Type B pancreatic cell (in vitro differentiated cells): ENCODE results near the gene PPP1R12A. TPM values are rescaled to one million over a fixed set of nuclear protein-coding genes. Genes with fewer than 3 reads are reported as not detected.

Experiments used
- DNase-seq: peaks from one replicate; pipeline ENCODE4 v3.0.0; 2021; ENCODE audit warnings: mixed read lengths; ENCODE audit not compliant: unreplicated experiment; ENCODE audit errors: extremely low spot score
- H3K27ac Mint-ChIP-seq: 2 replicates; pipeline ENCODE4 v1.8.0; 2021; ENCODE audit warnings: mild to moderate bottlenecking, mixed read lengths
- H3K27me3 Mint-ChIP-seq: 2 replicates; pipeline ENCODE4 v1.8.0; 2021; ENCODE audit warnings: mixed read lengths
- H3K36me3 Mint-ChIP-seq: 2 replicates; pipeline ENCODE4 v1.8.0; 2021; ENCODE audit warnings: mixed read lengths
- H3K4me1 Mint-ChIP-seq: one replicate; pipeline ENCODE4 v1.8.0; 2021; ENCODE audit warnings: mixed read lengths; ENCODE audit not compliant: unreplicated experiment
- H3K4me3 Mint-ChIP-seq: 2 replicates; pipeline ENCODE4 v1.8.0; 2021; ENCODE audit warnings: mild to moderate bottlenecking, mixed read lengths
- H3K9me3 Mint-ChIP-seq: 2 replicates; pipeline ENCODE4 v1.8.0; 2021; ENCODE audit warnings: mixed read lengths
- CTCF ChIP-seq: fragments of 200-600 bp; sonication (generic); conservative IDR thresholded peaks from 2 replicates; pipeline ENCODE4 v1.5.0; 2021; ENCODE audit warnings: antibody characterized with exemption, mild to moderate bottlenecking
- total RNA-seq: library from RNA; stranded (reverse); gene quantifications from 2 replicates; pipeline ENCODE4 v1.2.1, GENCODE V29; 2021; ENCODE audit warnings: low replicate concordance

The PPP1R12A gene
- total RNA-seq, 1 donor from 2014 or later, result 78.2 TPM

GRCh38 chr12:79975143-79975542 lies 40.2 kb upstream of the PPP1R12A start:
- Mint-ChIP-seq H3K27ac (no peak overlapping the region), H3K4me3 (no peak overlapping the region), H3K27me3 (peaks cover 5% of the 10 kb centered on the region), H3K4me1 (peaks cover 5% of the 10 kb centered on the region), H3K9me3 (no peaks in the 10 kb centered on the region), H3K36me3 (no peaks in the 10 kb centered on the region)
- no peak for TF ChIP-seq CTCF
- no peak for DNase-seq

- Mint-ChIP-seq H3K36me3 (no peaks in the 10 kb centered on the region), H3K27me3 (peaks cover 5% of the 10 kb centered on the region), H3K27ac (no peak overlapping the region), H3K9me3 (no peaks in the 10 kb centered on the region), H3K4me1 (peaks cover 5% of the 10 kb centered on the region), H3K4me3 (no peak overlapping the region)
- DNase-seq, result no peak
- TF ChIP-seq CTCF, result no peak
These were observed 38.9 kb upstream of the PPP1R12A start for GRCh38 chr12:79973801-79974200.

- Mint-ChIP-seq H3K36me3 (no peaks in the 10 kb centered on the region), H3K4me3 (no peak overlapping the region), H3K27me3 (no peaks in the 10 kb centered on the region), H3K4me1 (no peaks in the 10 kb centered on the region), H3K27ac (no peak overlapping the region), H3K9me3 (peaks cover 7% of the 10 kb centered on the region)
- TF ChIP-seq CTCF, result no peak
- no peak for DNase-seq
These were observed 29.3 kb upstream of the PPP1R12A start for GRCh38 chr12:79964100-79964627.

- no peak overlapping the region for H3K27ac Mint-ChIP-seq
- no peaks in the 10 kb centered on the region for H3K36me3 Mint-ChIP-seq
- H3K9me3 Mint-ChIP-seq, result no peaks in the 10 kb centered on the region
- no peaks in the 10 kb centered on the region for H3K4me1 Mint-ChIP-seq
- no peak for DNase-seq
- no peak overlapping the region for H3K4me3 Mint-ChIP-seq
- H3K27me3 Mint-ChIP-seq, result no peaks in the 10 kb centered on the region
- TF ChIP-seq CTCF, result no peak
These were observed 26.5 kb upstream of the PPP1R12A start for GRCh38 chr12:79961411-79961810.

GRCh38 chr12:79959484-79959883 lies 24.6 kb upstream of the PPP1R12A start:
- H3K36me3 Mint-ChIP-seq, result no peaks in the 10 kb centered on the region
- peaks cover 8% of the 10 kb centered on the region for H3K9me3 Mint-ChIP-seq
- no peak for TF ChIP-seq CTCF
- H3K27me3 Mint-ChIP-seq, result no peaks in the 10 kb centered on the region
- no peak for DNase-seq
- no peaks in the 10 kb centered on the region for H3K4me1 Mint-ChIP-seq
- H3K4me3 Mint-ChIP-seq, result no peak overlapping the region
- no peak overlapping the region for H3K27ac Mint-ChIP-seq

GRCh38 chr12:79956896-79957295 lies 22.0 kb upstream of the PPP1R12A start:
- Mint-ChIP-seq H3K36me3 (peaks cover 4% of the 10 kb centered on the region), H3K27ac (no peak overlapping the region), H3K4me1 (no peaks in the 10 kb centered on the region), H3K27me3 (no peaks in the 10 kb centered on the region), H3K9me3 (peaks cover 8% of the 10 kb centered on the region), H3K4me3 (no peak overlapping the region)
- TF ChIP-seq CTCF, result no peak
- no peak for DNase-seq
